ENCODE data around the gene PXN. TPM values are rescaled to one million over a fixed set of nuclear protein-coding genes. Genes with fewer than 3 reads are reported as not detected.
"Not testable (repeated sequence)": the region's sequence is repeated elsewhere in the genome, so short reads cannot be mapped to it uniquely, and the experiment has no call there.

The PXN gene
- total RNA-seq, 1 experiment from 2014 or later: 156 TPM

GRCh38 chr12:120242275-120242799, 23.2 kb downstream of the PXN start:
- DNase-seq (ENCODE audit: low spot score): no peak

GRCh38 chr12:120241561-120242274, 23.8 kb downstream of the PXN start:
- DNase-seq (ENCODE audit: low spot score): no peak

GRCh38 chr12:120240495-120240833, 25.1 kb downstream of the PXN start:
- no peak for DNase-seq (ENCODE audit: low spot score)

GRCh38 chr12:120239776-120240494, 25.6 kb downstream of the PXN start:
- no peak for DNase-seq (ENCODE audit: low spot score)

GRCh38 chr12:120238839-120239445, 26.6 kb downstream of the PXN start:
- peak; percentile 54 for DNase-seq (ENCODE audit: low spot score)

GRCh38 chr12:120238217-120238616, 27.3 kb downstream of the PXN start:
- no peak for DNase-seq (ENCODE audit: low spot score)

GRCh38 chr12:120237360-120238171, 28.0 kb downstream of the PXN start:
- peak; percentile 96 for DNase-seq (ENCODE audit: low spot score)

- DNase-seq (ENCODE audit: low spot score): not testable (repeated sequence)
Measured at GRCh38 chr12:120236809-120237208, 28.7 kb downstream of the PXN start.

GRCh38 chr12:120235369-120236323, 29.9 kb downstream of the PXN start:
- DNase-seq (ENCODE audit: low spot score): no peak

GRCh38 chr12:120234643-120235368, 30.7 kb downstream of the PXN start:
- DNase-seq (ENCODE audit: low spot score): peak; percentile 98

- peak; percentile 100 for DNase-seq (ENCODE audit: low spot score)
Measured at GRCh38 chr12:120231316-120232011, 34.1 kb downstream of the PXN start.

- no peak for DNase-seq (ENCODE audit: low spot score)
Measured at GRCh38 chr12:120230974-120231315, 34.6 kb downstream of the PXN start.

GRCh38 chr12:120230326-120230973, 35.1 kb downstream of the PXN start:
- peak; percentile 99 for DNase-seq (ENCODE audit: low spot score)

GRCh38 chr12:120229487-120230325, 35.8 kb downstream of the PXN start:
- peak; percentile 74 for DNase-seq (ENCODE audit: low spot score)

GRCh38 chr12:120229071-120229486, 36.5 kb downstream of the PXN start:
- DNase-seq (ENCODE audit: low spot score): peak; percentile 67

GRCh38 chr12:120228291-120229070, 37.0 kb downstream of the PXN start:
- DNase-seq (ENCODE audit: low spot score): peak; percentile 78

GRCh38 chr12:120228041-120228290, 37.6 kb downstream of the PXN start:
- no peak for DNase-seq (ENCODE audit: low spot score)
